ENCODE results near the gene INHA.

The INHA gene

GRCh38 chr2:219605607-219605954 is 33.5 kb downstream of the INHA start:
- Mint-ChIP-seq H3K27ac (no peak overlapping the region), H3K4me1 (peaks cover 15% of the 10 kb centered on the region), H3K4me3 (no peak overlapping the region), H3K36me3 (peaks cover 85% of the 10 kb centered on the region), H3K27me3 (no peaks in the 10 kb centered on the region), H3K9me3 (no peaks in the 10 kb centered on the region)
- ATAC-seq: no peak

- Mint-ChIP-seq H3K27ac (no peak overlapping the region), H3K9me3 (no peaks in the 10 kb centered on the region), H3K27me3 (no peaks in the 10 kb centered on the region), H3K36me3 (peaks cover 85% of the 10 kb centered on the region), H3K4me3 (no peak overlapping the region), H3K4me1 (peaks cover 25% of the 10 kb centered on the region)
- ATAC-seq: no peak
These were observed 35.8 kb downstream of the INHA start for GRCh38 chr2:219607931-219608330.

- H3K9me3 Mint-ChIP-seq: no peaks in the 10 kb centered on the region
- peaks cover 26% of the 10 kb centered on the region for H3K4me1 Mint-ChIP-seq
- H3K27me3 Mint-ChIP-seq: no peaks in the 10 kb centered on the region
- H3K27ac Mint-ChIP-seq: no peak overlapping the region
- no peak for ATAC-seq
- peaks cover 88% of the 10 kb centered on the region for H3K36me3 Mint-ChIP-seq
- H3K4me3 Mint-ChIP-seq: no peak overlapping the region
These were observed 36.4 kb downstream of the INHA start for GRCh38 chr2:219608399-219608964.

- no peaks in the 10 kb centered on the region for H3K27me3 Mint-ChIP-seq
- H3K4me3 Mint-ChIP-seq: no peak overlapping the region
- H3K36me3 Mint-ChIP-seq: peaks cover 88% of the 10 kb centered on the region
- peak; percentile 12 for ATAC-seq
- H3K27ac Mint-ChIP-seq: no peak overlapping the region
- peaks cover 18% of the 10 kb centered on the region for H3K4me1 Mint-ChIP-seq
- no peaks in the 10 kb centered on the region for H3K9me3 Mint-ChIP-seq
These were observed 37.1 kb downstream of the INHA start for GRCh38 chr2:219609149-219609750.

- Mint-ChIP-seq H3K27ac (no peak overlapping the region), H3K4me1 (peaks cover 13% of the 10 kb centered on the region), H3K27me3 (no peaks in the 10 kb centered on the region), H3K4me3 (no peak overlapping the region), H3K36me3 (peaks cover 90% of the 10 kb centered on the region), H3K9me3 (no peaks in the 10 kb centered on the region)
- ATAC-seq: no peak
These were observed 39.2 kb downstream of the INHA start for GRCh38 chr2:219611306-219611705.

- Mint-ChIP-seq H3K4me1 (peaks cover 13% of the 10 kb centered on the region), H3K27ac (peak overlapping the region; percentile 76), H3K36me3 (peaks cover 89% of the 10 kb centered on the region), H3K27me3 (no peaks in the 10 kb centered on the region), H3K9me3 (no peaks in the 10 kb centered on the region), H3K4me3 (peak overlapping the region; percentile 2)
- no peak for ATAC-seq
These were observed 39.9 kb downstream of the INHA start for GRCh38 chr2:219611866-219612576.

GRCh38 chr2:219612577-219613286 is 40.6 kb downstream of the INHA start:
- Mint-ChIP-seq H3K4me3 (peak overlapping the region; percentile 16), H3K27ac (peak overlapping the region; percentile 76), H3K27me3 (no peaks in the 10 kb centered on the region), H3K4me1 (peaks cover 13% of the 10 kb centered on the region), H3K36me3 (peaks cover 82% of the 10 kb centered on the region), H3K9me3 (no peaks in the 10 kb centered on the region)
- ATAC-seq: peak; percentile 81

- H3K27me3 Mint-ChIP-seq: no peaks in the 10 kb centered on the region
- ATAC-seq: no peak
- peaks cover 74% of the 10 kb centered on the region for H3K36me3 Mint-ChIP-seq
- no peak overlapping the region for H3K27ac Mint-ChIP-seq
- H3K9me3 Mint-ChIP-seq: no peaks in the 10 kb centered on the region
- H3K4me3 Mint-ChIP-seq: no peak overlapping the region
- H3K4me1 Mint-ChIP-seq: peaks cover 13% of the 10 kb centered on the region
These were observed 41.5 kb downstream of the INHA start for GRCh38 chr2:219613461-219614070.

GRCh38 chr2:219614076-219614860 is 42.2 kb downstream of the INHA start:
- Mint-ChIP-seq H3K36me3 (peaks cover 67% of the 10 kb centered on the region), H3K27ac (no peak overlapping the region), H3K27me3 (no peaks in the 10 kb centered on the region), H3K4me1 (peaks cover 13% of the 10 kb centered on the region), H3K4me3 (no peak overlapping the region), H3K9me3 (no peaks in the 10 kb centered on the region)
- no peak for ATAC-seq

- Mint-ChIP-seq H3K27me3 (no peaks in the 10 kb centered on the region), H3K36me3 (peaks cover 61% of the 10 kb centered on the region), H3K4me1 (peaks cover 13% of the 10 kb centered on the region), H3K9me3 (no peaks in the 10 kb centered on the region), H3K4me3 (no peak overlapping the region), H3K27ac (no peak overlapping the region)
- no peak for ATAC-seq
These were observed 42.9 kb downstream of the INHA start for GRCh38 chr2:219615036-219615435.

- Mint-ChIP-seq H3K27ac (no peak overlapping the region), H3K9me3 (no peaks in the 10 kb centered on the region), H3K36me3 (peaks cover 56% of the 10 kb centered on the region), H3K4me3 (no peak overlapping the region), H3K27me3 (no peaks in the 10 kb centered on the region), H3K4me1 (peaks cover 13% of the 10 kb centered on the region)
- no peak for ATAC-seq
These were observed 43.8 kb downstream of the INHA start for GRCh38 chr2:219615894-219616293.

GRCh38 chr2:219616550-219616949 is 44.4 kb downstream of the INHA start:
- Mint-ChIP-seq H3K27ac (no peak overlapping the region), H3K36me3 (peaks cover 49% of the 10 kb centered on the region), H3K27me3 (no peaks in the 10 kb centered on the region), H3K4me3 (no peak overlapping the region), H3K4me1 (peaks cover 13% of the 10 kb centered on the region), H3K9me3 (no peaks in the 10 kb centered on the region)
- ATAC-seq: no peak

GRCh38 chr2:219618733-219619122 is 46.6 kb downstream of the INHA start:
- ATAC-seq: no peak
- Mint-ChIP-seq H3K4me1 (no peaks in the 10 kb centered on the region), H3K4me3 (no peak overlapping the region), H3K9me3 (no peaks in the 10 kb centered on the region), H3K36me3 (peaks cover 29% of the 10 kb centered on the region), H3K27ac (no peak overlapping the region), H3K27me3 (no peaks in the 10 kb centered on the region)

- no peak overlapping the region for H3K4me3 Mint-ChIP-seq
- no peaks in the 10 kb centered on the region for H3K4me1 Mint-ChIP-seq
- ATAC-seq: no peak
- H3K27me3 Mint-ChIP-seq: no peaks in the 10 kb centered on the region
- H3K9me3 Mint-ChIP-seq: no peaks in the 10 kb centered on the region
- peaks cover 24% of the 10 kb centered on the region for H3K36me3 Mint-ChIP-seq
- H3K27ac Mint-ChIP-seq: no peak overlapping the region
These were observed 47.1 kb downstream of the INHA start for GRCh38 chr2:219619235-219619634.

- Mint-ChIP-seq H3K36me3 (peaks cover 11% of the 10 kb centered on the region), H3K4me3 (no peak overlapping the region), H3K27ac (no peak overlapping the region), H3K27me3 (peaks cover 10% of the 10 kb centered on the region), H3K9me3 (no peaks in the 10 kb centered on the region), H3K4me1 (no peaks in the 10 kb centered on the region)
- ATAC-seq: no peak
These were observed 48.4 kb downstream of the INHA start for GRCh38 chr2:219620546-219620945.

All from stimulated activated memory B cell treated with anti-CD40 and anti-IgM and Interleukin-4, amounts not matched to agents 10 μg/mL and 1 μg/mL and 100 μg/mL, for 72 hours (primary cell).